BJ (cell line): ENCODE data around the gene CUL4A. TPM values are rescaled to one million over a fixed set of nuclear protein-coding genes. Genes with fewer than 3 reads are reported as not detected.
"Not testable (repeated sequence)": the region's sequence is repeated elsewhere in the genome, so short reads cannot be mapped to it uniquely, and the experiment has no call there.

ENCODE experiments used
- CTCF ChIA-PET: fragments of 350-600 bp; formaldehyde crosslinking; extraction: SDS; loops from one replicate; lab custom pipeline; 2021; ENCODE audit warnings: antibody characterized with exemption, inconsistent platforms; lab: Yijun Ruan, JAX
- POLR2A ChIA-PET: fragments of 300-600 bp; sonication (Branson Sonifier 250); formaldehyde crosslinking; extraction: SDS; loops from one replicate; lab custom pipeline; 2021; ENCODE audit warnings: antibody characterized with exemption; lab: Charles Lee
- DNase-seq: peaks from one replicate; pipeline ENCODE4 v3.0.0-alpha.2; 2011; ENCODE audit warnings: low read depth
- H3K27me3 ChIP-seq: 2 replicates; pipeline ENCODE4 v1.6.0; 2011; ENCODE audit warnings: low read length; ENCODE audit not compliant: control insufficient read depth, insufficient read depth
- H3K36me3 ChIP-seq: 2 replicates; pipeline ENCODE4 v1.5.1; 2011; ENCODE audit warnings: low read length; ENCODE audit not compliant: control insufficient read depth, insufficient read depth
- H3K4me3 ChIP-seq: 2 replicates; pipeline ENCODE4 v1.5.1; 2011; ENCODE audit warnings: low read depth, mild to moderate bottlenecking, control low read depth, low read length
- CTCF ChIP-seq: IDR thresholded peaks from 2 replicates; pipeline ENCODE4 v1.5.1; 2011; ENCODE audit warnings: low read depth, mild to moderate bottlenecking, control low read depth, inconsistent platforms, low read length, moderate library complexity; ENCODE audit not compliant: insufficient read depth
- polyA plus RNA-seq: library from polyadenylated mRNA; depleted of rRNA; stranded (reverse); fragments of >200 nt; gene quantifications from 2 replicates; pipeline ENCODE4 v1.2.3, GENCODE V29; 2011

Gene CUL4A
- polyA plus RNA-seq, 1 experiment, result 67.1 TPM

GRCh38 chr13:113252516-113253095, 43.2 kb downstream of the CUL4A start:
- H3K27me3 ChIP-seq, result no peaks in the 10 kb centered on the region
- no peak overlapping the region for H3K4me3 ChIP-seq
- CTCF ChIA-PET, result no interaction called here
- DNase-seq, result no peak
- POLR2A ChIA-PET, result no interaction called here
- H3K36me3 ChIP-seq, result peaks cover 34% of the 10 kb centered on the region
- TF ChIP-seq CTCF, result no peak

- CTCF ChIA-PET, POLR2A ChIA-PET, DNase-seq, H3K4me3 ChIP-seq, H3K27me3 ChIP-seq: not testable (repeated sequence)
- peaks cover 24% of the 10 kb centered on the region for H3K36me3 ChIP-seq
Measured at GRCh38 chr13:113257908-113258307, 48.5 kb downstream of the CUL4A start.

DNA sequence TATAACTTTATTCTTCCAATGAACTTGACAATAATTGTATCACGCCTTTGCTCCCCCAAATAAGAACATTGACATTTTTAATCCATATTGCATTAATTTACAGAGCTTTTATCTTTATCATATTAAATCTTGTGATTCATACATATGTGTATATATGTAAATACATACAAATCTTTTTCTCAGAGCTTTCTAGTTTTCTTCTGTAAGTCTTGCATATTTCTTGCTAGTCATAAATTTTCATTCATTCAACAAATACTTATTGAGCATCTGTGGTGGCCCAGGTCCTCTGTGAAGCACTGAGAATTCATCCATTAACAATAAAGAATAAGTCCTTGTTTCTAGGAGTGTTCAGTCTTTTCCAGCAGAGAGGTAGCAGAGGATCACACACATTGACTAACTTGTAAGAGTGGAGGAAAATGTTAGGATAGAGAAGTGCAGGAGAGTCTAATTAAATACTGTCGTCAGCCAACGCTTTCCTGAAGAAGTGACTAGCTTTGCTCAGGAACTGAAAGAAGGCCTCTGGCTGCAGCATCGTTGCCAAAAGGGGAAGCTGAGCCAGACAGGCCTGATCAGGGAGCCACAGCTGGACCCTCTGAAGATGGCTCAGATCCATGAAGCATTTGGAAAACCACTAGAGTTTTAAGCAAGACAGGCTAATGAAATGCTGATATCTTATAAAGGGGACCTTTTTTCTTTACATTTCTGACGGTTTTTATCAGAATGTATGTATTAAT, 49.1 kb downstream of the CUL4A start:
- Histone ChIP-seq H3K27me3 (no peaks in the 10 kb centered on the region), H3K4me3 (no peak overlapping the region), H3K36me3 (peaks cover 26% of the 10 kb centered on the region)
- ChIA-PET POLR2A (no interaction called here), CTCF (no interaction called here)
- no peak for TF ChIP-seq CTCF
- no peak for DNase-seq

DNA sequence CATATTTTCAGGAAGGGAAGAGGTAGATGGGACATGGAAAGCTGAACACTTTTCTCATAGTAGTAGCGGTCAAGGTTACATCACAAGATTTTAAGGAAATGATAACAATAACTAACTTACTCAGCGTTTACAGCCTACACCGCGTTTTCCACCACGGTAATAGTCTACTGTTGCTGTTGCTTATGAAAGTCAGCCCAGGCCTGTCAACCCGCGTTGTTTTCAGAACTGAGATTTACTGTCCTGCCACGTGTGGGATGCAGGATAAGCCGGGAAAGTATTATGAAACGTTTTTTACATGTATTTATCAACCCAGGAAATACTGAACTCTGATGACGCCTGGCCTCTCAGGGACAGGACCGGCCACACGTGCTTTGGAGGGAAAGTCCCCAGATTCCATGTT, 51.6 kb downstream of the CUL4A start:
- POLR2A ChIA-PET, result no interaction called here
- no peak overlapping the region for H3K4me3 ChIP-seq
- H3K27me3 ChIP-seq, result no peaks in the 10 kb centered on the region
- no peak for TF ChIP-seq CTCF
- no peak for DNase-seq
- CTCF ChIA-PET, result no interaction called here
- H3K36me3 ChIP-seq, result peaks cover 23% of the 10 kb centered on the region

GRCh38 chr13:113263016-113263415, 53.6 kb downstream of the CUL4A start:
- H3K27me3 ChIP-seq, POLR2A ChIA-PET, H3K4me3 ChIP-seq, DNase-seq: not testable (repeated sequence)
- CTCF ChIA-PET, result interaction anchor here (0.8 to 1.3 kb wide), 3 partner anchors 15 to 228 kb away, joined by 3 to 5 read pairs (median 3); no protein-coding TSS in a partner anchor
- peaks cover 20% of the 10 kb centered on the region for H3K36me3 ChIP-seq

- peaks cover 10% of the 10 kb centered on the region for H3K36me3 ChIP-seq
- ChIA-PET CTCF (interaction anchor here (1.4 kb wide), 1 partner anchor 325 kb away, joined by 3 read pairs; no protein-coding TSS in a partner anchor), POLR2A (interaction anchor here (0.7 kb wide), 1 partner anchor 231 kb away, joined by 7 read pairs; no protein-coding TSS in a partner anchor)
- H3K4me3 ChIP-seq, result no peak overlapping the region
- no peaks in the 10 kb centered on the region for H3K27me3 ChIP-seq
- DNase-seq, result no peak
- TF ChIP-seq CTCF, result no peak
Measured at GRCh38 chr13:113267642-113268405, 58.4 kb downstream of the CUL4A start.
